ENCODE measurements around the gene CHST13. TPM values are rescaled to one million over a fixed set of nuclear protein-coding genes. Genes with fewer than 3 reads are reported as not detected.

The CHST13 gene
- total and polyA plus RNA-seq, 2 donors (not counting 3 experiments of a cell fraction or from before 2014, with no cell fraction given), result 0.04 TPM; not detected in 1

- H4K20me1 ChIP-seq (replicated peaks; ENCODE audit: control insufficient read depth, extremely low read depth, insufficient read depth, low read length), result no peaks in the 10 kb centered on the region
- H3K27ac ChIP-seq (ENCODE audit: insufficient read depth, low read depth, low read length), result no peak overlapping the region
- H3K9me3 ChIP-seq (replicated peaks; ENCODE audit: control insufficient read depth, insufficient read depth, low read length), result no peaks in the 10 kb centered on the region
- H3K4me2 ChIP-seq (ENCODE audit: insufficient read depth, low read length), result no peak overlapping the region
- no peak overlapping the region for H3K4me3 ChIP-seq (replicated peaks in 1 of 3; ENCODE audit: insufficient read depth in 1 of 3, low read depth in 1 of 3, low read length in 3 of 3)
- FAIRE-seq (no peak), DNase-seq (ENCODE audit: low read depth, low spot score) (no peak)
- CTCF ChIA-PET, result interaction anchor here (1.1 kb wide), 1 partner anchor 28 kb away, joined by 3 read pairs; no protein-coding TSS in a partner anchor
- dilution Hi-C loops (cut with MboI; ENCODE audit: extremely low pct_ligation_motif_present, low sequenced_read_pairs), result no loop called here
- H3K4me1 ChIP-seq (ENCODE audit: control insufficient read depth, extremely low read depth, insufficient read depth, low read length), result no peaks in the 10 kb centered on the region
- no TSS peak for BruUV-seq (replicated peaks)
- H3K9ac ChIP-seq (replicated peaks; ENCODE audit: extremely low read depth, insufficient read depth, low read length), result no peak overlapping the region
- no peaks in the 10 kb centered on the region for H3K79me2 ChIP-seq (ENCODE audit: control insufficient read depth, insufficient read depth, low read length)
- intact Hi-C loops (cut with micrococcal nuclease), result no loop called here
- no peak overlapping the region for H2AFZ ChIP-seq (ENCODE audit: low read depth, low read length)
- H3K9me1 ChIP-seq (replicated peaks; ENCODE audit: control insufficient read depth, extremely low read depth, insufficient read depth, low read length), result no peaks in the 10 kb centered on the region
- POLR2A ChIA-PET, result no interaction called here
- no peaks in the 10 kb centered on the region for H3K36me3 ChIP-seq (ENCODE audit: control insufficient read depth in 2 of 2, extremely low read depth in 1 of 2, insufficient read depth in 2 of 2, low read length in 2 of 2)
- peaks cover 0 to 2% of the 10 kb centered on the region in 2 experiments for H3K27me3 ChIP-seq (ENCODE audit: control insufficient read depth in 2 of 2, insufficient read depth in 2 of 2, low read length in 2 of 2)
- TF ChIP-seq POLR2A (IDR thresholded peaks at IDR 0.05; ENCODE audit: low read depth, low read length) (no peak), POLR2AphosphoS5 (IDR thresholded peaks at IDR 0.05; ENCODE audit: insufficient read depth, low read depth, low read length) (no peak), MYC (IDR thresholded peaks at IDR 0.05; ENCODE audit: low read depth, low read length) (no peak), EZH2 (IDR thresholded peaks at IDR 0.05; ENCODE audit: borderline replicate concordance, low read depth, low read length, severe bottlenecking) (no peak), FOS (IDR thresholded peaks at IDR 0.05; ENCODE audit: borderline replicate concordance, insufficient read depth, low read length) (no peak), CTCF (IDR thresholded peaks at IDR 0.05; ENCODE audit: extremely low read depth in 1 of 2, insufficient read depth in 1 of 2, low read depth in 1 of 2, low read length in 2 of 2) (no peak), JUN (IDR thresholded peaks at IDR 0.05; ENCODE audit: borderline replicate concordance, insufficient read depth, insufficient read length, low read depth) (no peak), GATA2 (IDR thresholded peaks at IDR 0.05; ENCODE audit: insufficient read depth, insufficient read length, low read depth, low read length) (no peak)
- TF ChIP-seq, protein P1, sequence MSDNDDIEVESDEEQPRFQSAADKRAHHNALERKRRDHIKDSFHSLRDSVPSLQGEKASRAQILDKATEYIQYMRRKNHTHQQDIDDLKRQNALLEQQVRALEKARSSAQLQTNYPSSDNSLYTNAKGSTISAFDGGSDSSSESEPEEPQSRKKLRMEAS (IDR thresholded peaks at IDR 0.05; ENCODE audit: insufficient read depth, insufficient read length), result no peak
Measured at GRCh38 chr3:126550488-126551051, 26.6 kb downstream of the CHST13 start.

Measured in endothelial cell of umbilical vein (primary cell).